ENCODE measurements around the gene LAMB1.

DNA sequence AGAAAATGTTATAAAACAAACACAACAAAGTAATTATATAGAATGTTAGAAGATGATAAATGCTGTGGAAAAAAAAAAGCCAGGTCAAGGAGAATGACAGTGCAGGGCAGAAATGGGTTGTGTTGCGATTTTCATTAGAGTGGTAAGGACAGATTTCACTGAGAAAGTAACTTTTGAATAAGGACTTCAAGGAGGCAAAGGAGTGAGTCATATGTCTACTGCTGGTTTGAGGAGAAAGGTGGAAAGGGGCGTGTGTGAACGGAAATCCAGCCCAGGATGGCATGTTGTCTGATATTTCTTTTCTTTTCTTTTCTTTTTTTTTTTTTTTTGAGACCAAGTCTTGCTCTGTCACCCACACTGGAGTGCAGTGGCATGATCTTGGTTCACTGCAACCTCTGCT, 124.3 kb downstream of the LAMB1 start:
- TF ChIP-seq, protein P1, sequence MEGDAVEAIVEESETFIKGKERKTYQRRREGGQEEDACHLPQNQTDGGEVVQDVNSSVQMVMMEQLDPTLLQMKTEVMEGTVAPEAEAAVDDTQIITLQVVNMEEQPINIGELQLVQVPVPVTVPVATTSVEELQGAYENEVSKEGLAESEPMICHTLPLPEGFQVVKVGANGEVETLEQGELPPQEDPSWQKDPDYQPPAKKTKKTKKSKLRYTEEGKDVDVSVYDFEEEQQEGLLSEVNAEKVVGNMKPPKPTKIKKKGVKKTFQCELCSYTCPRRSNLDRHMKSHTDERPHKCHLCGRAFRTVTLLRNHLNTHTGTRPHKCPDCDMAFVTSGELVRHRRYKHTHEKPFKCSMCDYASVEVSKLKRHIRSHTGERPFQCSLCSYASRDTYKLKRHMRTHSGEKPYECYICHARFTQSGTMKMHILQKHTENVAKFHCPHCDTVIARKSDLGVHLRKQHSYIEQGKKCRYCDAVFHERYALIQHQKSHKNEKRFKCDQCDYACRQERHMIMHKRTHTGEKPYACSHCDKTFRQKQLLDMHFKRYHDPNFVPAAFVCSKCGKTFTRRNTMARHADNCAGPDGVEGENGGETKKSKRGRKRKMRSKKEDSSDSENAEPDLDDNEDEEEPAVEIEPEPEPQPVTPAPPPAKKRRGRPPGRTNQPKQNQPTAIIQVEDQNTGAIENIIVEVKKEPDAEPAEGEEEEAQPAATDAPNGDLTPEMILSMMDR (conservative IDR thresholded peaks at IDR 0.05 in 1 of 2, IDR thresholded peaks at IDR 0.05 in 1 of 2; ENCODE audit: extremely low read depth in 1 of 2, insufficient read depth in 1 of 2, low read depth in 1 of 2, low read length in 2 of 2) = no peak
- TF ChIP-seq EZH2 (IDR thresholded peaks at IDR 0.05; ENCODE audit: borderline replicate concordance, low read length) = no peak
